Stimulated activated CD4-positive, alpha-beta T cell treated with anti-CD3 and anti-CD28 coated beads, Interleukin-15, amount 100 ng/mL, for 1 hour (primary cell): ENCODE measurements around the gene GRID1.

Source experiments
- DNase-seq, 2 donors: peaks; one replicate each; pipeline ENCODE4 v3.0.0-alpha.2; 2020; ENCODE audit warnings: low read depth in 1 of 2, low spot score in 1 of 2

The GRID1 gene

GRCh38 chr10:86215712-86216111, 150.9 kb downstream of the GRID1 start:
- DNase-seq, result no peak

- no peak for DNase-seq
Measured at GRCh38 chr10:86215046-86215445, 151.5 kb downstream of the GRID1 start.

GRCh38 chr10:86213148-86213547, 153.4 kb downstream of the GRID1 start:
- no peak for DNase-seq

GRCh38 chr10:86212391-86212700, 154.2 kb downstream of the GRID1 start:
- no peak for DNase-seq

- DNase-seq, result no peak
Measured at GRCh38 chr10:86211691-86212390, 154.8 kb downstream of the GRID1 start.

GRCh38 chr10:86210416-86210815, 156.2 kb downstream of the GRID1 start:
- DNase-seq, result no peak

- DNase-seq, result no peak
Measured at GRCh38 chr10:86209726-86210125, 156.9 kb downstream of the GRID1 start.

- DNase-seq, result no peak
Measured at GRCh38 chr10:86207226-86207625, 159.4 kb downstream of the GRID1 start.

- DNase-seq, result no peak
Measured at GRCh38 chr10:86206240-86206579, 160.4 kb downstream of the GRID1 start.

GRCh38 chr10:86205306-86206239, 161.0 kb downstream of the GRID1 start:
- DNase-seq, result no peak

GRCh38 chr10:86204421-86205305, 161.9 kb downstream of the GRID1 start:
- DNase-seq, result no peak

- DNase-seq, result no peak
Measured at GRCh38 chr10:86203162-86203905, 163.3 kb downstream of the GRID1 start.

GRCh38 chr10:86202226-86202735, 164.3 kb downstream of the GRID1 start:
- DNase-seq, result no peak

GRCh38 chr10:86200867-86201266, 165.7 kb downstream of the GRID1 start:
- DNase-seq, result no peak

GRCh38 chr10:86200269-86200668, 166.3 kb downstream of the GRID1 start:
- DNase-seq, result no peak

GRCh38 chr10:86199041-86199440, 167.6 kb downstream of the GRID1 start:
- no peak for DNase-seq

GRCh38 chr10:86198271-86198670, 168.3 kb downstream of the GRID1 start:
- DNase-seq, result no peak

- no peak for DNase-seq
Measured at GRCh38 chr10:86197166-86197790, 169.3 kb downstream of the GRID1 start.

- no peak for DNase-seq
Measured at GRCh38 chr10:86195521-86196157, 171.0 kb downstream of the GRID1 start.

- DNase-seq, result no peak
Measured at GRCh38 chr10:86194684-86195083, 171.9 kb downstream of the GRID1 start.
